SK-N-DZ (cell line): Measurements from ENCODE around the gene AGBL3.

Experiments used
- DNase-seq: peaks from one replicate; pipeline ENCODE4 v3.0.0-alpha.2; 2015; ENCODE audit warnings: low spot score

Gene AGBL3

DNA sequence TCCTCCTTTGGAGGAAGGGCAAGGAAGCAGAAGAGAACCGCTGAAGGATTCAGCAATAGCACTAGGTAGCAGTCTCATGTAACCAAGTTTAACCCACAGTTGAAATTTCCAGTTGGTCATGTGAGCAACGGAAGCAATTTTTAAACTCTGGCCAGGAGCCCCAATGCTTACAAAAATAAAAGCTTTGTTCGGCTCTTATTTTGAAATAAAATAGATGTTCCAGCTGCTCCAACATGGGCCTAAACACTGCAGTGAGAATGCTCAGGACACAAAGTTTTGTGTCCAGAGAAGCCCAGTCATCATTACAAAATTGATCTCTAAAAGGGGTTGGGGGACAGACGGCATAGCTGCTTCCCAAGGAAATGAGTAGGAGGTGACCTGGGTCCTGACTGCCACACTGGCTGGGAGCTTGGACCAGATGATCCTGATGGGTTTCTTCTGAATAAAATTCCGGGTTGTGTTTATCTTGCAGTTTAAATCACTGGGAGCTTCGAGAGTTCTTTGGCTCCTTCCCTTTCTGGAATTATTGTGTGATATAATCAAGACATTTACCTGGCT lies 161.1 kb downstream of the AGBL3 start:
- DNase-seq = no peak

DNA sequence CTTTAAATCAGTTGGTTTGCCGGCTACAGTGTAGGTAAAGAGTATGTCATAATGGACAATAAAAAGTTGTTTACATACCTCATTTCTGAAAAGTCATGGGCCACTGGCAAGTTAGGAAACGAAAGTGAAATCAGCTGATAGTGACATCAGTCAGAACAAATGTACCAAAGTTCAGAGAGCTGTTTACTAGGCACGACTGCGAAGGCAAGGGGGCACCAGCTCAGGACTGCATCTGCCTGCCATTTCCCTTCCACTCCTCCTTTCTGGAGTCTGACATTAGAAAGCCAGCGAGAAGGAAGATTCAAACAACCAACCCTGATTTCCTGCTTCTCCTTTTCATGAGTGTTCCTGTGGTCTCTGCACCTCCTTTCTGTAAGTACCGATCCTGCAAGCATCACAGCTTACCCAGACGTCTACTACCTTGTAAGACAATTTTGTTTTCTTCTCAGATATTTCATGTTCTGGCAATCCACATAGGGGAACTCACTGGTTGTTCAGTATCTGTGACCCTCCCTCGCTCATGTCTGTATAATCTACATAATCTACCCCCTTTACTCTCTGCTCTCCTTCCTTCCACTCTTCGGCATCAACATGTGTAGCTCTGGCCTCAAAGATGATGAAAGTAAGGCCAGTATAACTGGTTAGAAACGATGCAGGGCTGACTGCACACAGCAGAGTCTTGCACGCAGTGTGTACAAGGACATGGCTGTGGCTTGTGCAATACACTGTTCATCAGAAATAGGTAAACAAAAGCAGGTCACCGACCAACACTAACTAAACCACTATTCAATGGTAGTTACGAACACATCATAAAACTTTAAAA lies 161.8 kb downstream of the AGBL3 start, which contains the start of gene TMEM140:
Gene TMEM140 (plus strand): TSS at position 174 of the 823 bp plus-strand sequence. CDS start 16,370 bp downstream, outside the sequence.
- no peak for DNase-seq

DNA sequence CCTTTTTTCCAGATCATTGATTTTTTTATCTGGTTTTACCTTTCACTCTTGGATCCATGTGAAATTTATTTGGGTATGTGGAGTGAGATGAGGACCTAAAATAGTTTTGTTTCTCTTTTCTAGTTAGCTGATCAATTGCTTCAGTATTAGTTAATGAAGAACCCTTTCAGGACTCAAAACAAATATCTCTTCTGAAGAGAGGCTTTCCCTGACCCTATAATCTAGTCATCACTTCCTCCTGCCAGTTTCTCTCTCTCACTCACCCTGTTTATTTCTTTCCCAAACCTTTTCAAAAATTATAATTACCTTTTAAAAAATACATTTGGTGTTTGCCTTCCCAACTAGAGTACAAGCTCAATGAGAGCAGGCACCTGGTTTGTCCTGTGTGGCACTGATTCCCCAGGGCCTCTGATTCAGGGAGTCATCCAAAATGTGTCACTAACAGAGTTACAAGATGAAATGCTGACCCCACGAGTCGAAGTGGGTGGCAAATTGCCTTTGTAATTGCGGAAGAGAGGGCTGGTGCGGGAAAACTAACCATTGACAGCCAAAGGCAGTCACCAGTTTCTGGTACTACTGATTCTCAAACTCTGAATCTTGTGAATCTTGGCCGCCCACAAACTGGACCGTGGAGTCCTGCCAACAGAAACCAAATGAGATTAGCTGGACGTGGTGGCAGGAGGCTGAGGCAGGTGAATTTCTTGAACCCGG lies 163.9 kb downstream of the AGBL3 start:
- DNase-seq = no peak

DNA sequence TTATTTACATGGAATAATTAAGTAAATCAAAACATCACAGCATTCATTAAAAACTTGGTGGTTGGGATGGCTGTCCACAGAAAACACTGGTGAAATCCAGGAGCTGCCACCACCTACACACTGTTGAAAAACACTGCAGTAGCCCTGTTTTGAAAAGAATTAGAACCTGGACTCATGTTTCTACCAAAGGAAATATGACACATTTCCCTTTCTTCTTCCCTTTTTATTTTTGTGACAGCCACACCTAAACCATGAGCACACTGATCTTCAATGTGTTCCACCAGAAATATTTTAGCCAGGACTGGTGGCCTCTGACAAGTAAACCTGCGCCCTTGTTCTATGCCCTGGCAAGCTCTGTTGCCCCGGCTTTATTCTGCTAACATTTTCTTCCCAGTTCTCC lies 164.8 kb downstream of the AGBL3 start:
- no peak for DNase-seq

DNA sequence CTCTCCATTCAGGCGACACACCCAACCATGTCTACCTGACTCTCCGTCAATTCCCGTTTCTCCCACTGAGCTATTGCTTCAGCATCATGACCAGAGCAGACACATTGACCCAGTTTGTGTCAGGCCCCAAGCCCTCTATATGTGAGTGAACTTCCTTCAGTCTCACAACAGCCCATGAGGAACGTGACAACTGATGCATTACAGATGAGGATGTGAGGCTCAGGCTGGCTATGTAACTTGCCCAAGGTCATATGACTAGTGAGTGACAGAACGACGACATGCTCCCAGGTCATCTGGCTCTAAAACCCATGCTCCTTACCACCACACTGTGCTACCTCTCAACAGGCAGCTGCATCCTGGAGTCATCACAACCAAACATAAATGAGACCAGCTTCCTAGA lies 165.2 kb downstream of the AGBL3 start:
- no peak for DNase-seq

DNA sequence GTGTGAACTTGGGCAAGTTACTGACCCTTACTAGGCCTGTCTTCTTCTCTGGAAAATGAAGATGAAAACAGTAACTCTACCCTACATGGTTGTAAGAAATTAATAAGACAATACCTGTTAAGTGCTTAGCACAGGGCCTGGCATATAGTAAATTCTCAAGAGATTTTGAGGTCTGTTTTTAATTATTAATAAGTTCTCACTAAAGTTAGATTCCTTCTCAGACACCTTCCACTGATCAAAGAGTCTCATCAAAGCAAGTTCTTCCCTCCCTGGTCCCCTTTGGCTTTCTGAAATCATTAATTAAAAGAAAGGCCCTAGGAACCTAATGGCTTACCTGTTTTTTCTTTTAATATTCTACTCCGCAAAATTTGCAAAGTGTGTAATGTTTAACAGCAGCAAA lies 166.1 kb downstream of the AGBL3 start:
- DNase-seq = no peak

DNA sequence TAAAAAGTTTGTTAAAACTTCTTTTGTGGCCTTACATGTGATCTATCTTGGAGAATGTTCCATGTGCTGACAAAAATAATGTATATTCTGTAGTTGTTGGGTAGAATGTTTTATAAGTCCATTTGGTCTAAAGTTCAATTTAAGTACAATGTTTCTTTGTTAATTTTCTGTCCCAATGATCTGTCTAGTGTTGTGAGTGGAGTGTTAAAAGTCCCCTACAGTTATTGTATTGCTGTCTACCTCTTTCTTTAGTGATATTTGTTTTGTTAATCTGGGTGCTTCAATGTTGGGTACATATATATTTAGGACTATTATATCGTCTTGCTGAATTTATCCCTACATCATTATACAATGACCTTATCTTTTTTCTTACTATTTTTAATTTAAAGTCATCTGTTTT lies 168.4 kb downstream of the AGBL3 start:
- DNase-seq = no peak

DNA sequence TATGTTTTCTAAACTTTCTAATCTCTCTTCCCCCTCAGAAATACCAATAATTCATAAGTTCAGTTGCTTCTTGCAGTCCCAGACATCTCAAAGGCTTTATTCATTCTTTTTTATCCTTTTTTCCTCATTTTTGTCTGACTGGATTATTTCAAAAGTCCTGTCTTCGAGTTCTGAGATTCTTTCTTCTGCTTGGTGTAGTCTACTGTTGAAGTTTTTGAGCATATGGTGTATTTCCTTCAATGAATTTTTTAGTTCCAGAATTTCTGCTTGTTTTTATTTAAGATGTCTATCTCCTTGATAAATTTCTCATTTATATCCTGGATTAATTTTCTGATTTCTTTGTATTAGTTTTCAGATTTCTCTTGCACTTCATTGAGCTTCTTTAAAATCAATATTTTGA lies 170.0 kb downstream of the AGBL3 start:
- no peak for DNase-seq

DNA sequence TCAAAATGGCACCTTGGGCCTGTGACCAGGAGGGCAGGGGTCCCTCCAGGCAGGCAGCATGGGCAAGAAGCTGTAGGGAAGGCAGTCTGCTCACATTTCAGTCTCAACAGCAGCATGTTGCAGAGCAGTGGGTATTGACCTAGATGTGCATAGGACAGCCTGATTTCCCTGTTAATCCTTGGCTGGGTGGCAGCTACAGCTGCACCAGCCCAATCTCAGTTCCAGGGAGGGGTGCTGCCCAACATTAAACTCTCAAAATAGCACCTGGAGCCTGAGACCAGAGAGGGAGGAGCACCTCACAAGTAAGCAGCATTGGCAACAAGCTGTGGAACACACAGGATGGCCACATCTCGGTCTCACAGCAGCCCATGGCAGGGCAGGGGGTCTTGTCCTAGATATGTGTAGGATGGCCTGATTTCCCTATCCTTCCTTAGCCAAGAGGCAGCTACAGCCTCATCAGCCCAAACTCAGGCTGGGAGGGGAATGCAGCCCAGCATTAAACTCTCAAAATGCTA lies 171.9 kb downstream of the AGBL3 start:
- no peak for DNase-seq

DNA sequence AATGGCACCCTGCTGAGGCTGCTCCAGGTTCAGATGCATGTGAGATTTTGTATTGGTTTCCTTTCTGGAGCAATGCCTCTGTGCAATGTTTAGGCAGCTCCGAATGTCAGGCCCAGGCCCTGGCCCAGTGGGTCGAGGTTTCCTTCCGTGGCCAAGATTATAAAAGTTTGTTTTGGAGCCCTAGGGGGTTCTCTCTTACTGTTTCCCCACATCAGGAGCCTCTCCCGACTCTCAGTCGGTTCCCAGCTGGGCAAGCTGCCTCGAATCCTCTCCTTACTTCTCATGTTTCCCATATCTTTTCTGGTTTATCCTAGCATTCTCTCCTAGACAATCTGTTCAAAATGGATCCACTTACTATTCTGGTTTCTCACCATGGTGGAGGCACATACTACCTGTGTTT lies 172.6 kb downstream of the AGBL3 start:
- DNase-seq = no peak

DNA sequence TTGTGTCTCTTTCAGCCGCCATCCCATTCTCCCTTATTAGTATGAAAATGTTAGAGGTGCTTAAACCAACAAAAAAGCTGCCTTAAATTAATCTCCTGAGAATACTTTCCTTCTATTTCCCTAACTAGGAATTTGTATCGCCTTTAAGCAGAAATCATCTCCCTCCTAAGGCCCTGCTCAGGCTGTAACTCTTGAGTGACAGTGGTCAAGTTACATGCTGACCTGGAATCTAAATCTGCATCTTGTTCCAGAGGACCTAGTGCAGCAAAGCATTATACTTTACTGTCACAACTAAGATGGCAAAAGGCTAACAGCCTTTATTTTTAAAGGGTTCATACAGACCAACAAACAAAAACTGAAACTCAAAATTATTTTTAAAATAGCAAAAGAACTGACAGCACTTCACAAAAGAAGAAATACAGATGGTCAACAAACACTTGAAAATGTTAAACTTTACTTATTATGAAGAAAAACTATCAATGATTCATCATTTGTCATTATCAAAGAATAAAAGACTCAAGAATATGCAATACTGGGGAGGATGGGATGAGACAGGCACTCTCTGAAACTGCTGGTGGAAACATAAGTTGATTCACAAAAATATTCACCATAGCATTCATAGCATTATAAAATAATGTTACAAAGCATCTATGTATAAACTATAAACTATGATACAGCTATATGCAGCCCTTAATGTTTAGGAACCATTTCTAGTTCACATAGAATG lies 173.2 kb downstream of the AGBL3 start:
- DNase-seq = no peak

DNA sequence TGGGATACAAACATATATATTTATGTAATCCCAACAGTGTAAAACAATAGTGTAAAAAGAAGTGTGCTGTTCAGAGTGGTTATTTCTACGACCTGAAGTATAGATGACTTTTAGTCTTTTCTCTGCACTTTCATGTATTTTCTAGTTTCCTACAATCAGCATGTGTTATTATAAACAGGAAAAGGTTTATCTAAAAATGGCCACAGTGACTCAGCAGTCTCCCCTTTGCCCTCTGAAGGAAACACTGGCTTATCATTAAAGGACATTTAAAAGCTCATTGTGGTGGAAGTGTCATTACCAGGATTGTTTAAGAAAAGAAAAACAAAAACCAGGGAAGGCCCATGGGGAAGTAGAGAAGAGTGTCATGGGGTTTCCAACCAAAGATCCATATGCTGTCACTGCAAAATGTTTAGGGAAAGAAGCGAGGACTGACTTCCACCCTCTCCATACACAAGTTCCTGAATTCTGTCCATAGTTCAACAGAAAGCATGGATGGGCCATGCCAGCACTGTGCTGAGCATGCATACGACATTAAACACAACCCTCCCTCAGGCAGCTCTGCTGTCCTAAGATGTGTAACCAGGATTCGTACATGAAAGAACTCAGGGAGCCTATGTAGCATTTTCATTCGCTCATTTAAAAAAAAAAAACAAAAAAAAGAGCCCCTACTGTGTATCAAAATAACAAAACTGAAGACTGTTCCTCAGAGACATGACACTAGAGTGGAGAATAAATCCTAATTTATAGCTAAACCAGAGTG lies 174.0 kb downstream of the AGBL3 start:
- DNase-seq = no peak

DNA sequence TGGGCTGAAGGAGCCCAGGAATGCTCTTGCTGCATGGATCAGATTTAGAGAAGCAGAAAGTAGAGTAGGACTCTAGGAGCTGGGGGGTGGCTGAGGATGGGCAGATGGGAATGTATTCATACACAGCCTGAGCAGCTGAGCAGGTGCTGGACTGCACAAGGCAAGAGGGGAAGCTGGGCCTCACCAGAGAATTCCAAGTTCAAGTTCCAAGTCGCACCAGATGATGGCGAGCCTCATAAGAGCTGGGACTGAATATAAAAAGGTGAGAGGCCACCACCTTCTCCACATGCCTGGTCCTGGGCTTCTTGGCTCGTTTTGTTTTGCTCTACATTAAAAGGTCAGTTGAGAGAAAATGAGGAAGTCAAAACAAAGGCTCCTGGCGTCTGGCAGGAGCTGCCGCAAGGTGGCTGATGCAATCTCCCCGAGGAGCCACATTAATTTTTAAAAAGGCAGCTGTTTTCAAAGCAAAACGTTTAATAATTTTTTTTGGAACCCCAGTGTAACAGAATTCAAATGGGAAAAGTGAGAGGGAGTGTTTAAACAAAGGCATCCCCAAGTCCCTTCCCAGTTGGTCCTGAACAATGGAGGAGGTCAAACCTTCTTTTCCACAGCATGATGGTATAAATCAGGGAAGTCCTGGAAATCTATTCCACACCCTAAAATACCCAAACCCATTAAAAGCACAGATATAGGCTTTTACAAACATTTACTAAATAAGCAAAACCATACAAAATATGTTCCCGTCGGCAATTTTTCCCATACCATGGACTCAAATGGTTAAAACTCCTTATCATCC lies 174.7 kb downstream of the AGBL3 start:
- no peak for DNase-seq

DNA sequence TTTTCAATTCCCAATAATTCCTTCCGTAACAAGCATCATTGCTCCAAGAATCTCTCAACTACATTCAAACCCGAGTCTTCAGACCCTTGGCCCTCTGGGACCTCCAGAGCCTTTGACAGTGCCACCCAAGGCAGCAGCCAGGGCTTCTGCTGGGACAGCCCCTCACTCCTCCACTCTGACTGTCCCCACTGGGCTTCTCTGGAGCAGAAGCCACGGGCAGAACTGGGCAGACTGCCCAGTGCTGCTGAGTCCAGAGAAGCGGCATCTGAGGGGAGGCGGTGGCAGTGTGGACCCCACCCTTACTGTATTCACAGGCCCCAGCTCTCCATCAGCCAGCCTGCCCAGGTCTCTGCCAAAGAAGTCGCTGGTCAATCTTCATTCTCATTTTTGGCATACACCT lies 175.4 kb downstream of the AGBL3 start:
- no peak for DNase-seq

DNA sequence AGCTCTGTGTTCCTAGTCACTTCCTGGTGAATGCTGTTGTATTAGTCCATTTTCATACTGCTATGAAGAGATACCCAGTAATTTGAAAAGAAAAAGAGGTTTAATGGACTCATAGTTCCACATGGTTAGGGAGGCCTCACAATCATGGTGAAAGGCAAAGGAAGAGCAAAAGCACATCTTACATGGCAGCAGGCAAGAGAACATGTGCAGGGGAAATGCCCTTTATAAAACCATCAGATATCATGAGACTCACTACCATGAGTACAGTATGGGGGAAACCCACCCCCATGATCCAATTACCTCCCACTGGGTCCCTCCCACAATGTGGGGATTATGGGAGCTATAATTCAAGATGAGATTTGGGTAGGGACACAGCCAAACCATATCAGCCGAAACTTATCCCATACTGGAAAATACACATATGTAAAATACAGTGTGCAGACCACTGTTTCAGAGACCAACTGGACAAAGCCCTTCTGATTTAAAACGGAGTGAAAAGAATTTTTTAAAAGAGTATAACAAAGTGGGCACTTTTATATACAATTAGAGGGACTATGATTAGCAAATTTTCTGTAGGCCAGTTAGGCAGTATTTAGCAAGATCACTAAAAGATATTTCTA lies 176.2 kb downstream of the AGBL3 start:
- DNase-seq = no peak

DNA sequence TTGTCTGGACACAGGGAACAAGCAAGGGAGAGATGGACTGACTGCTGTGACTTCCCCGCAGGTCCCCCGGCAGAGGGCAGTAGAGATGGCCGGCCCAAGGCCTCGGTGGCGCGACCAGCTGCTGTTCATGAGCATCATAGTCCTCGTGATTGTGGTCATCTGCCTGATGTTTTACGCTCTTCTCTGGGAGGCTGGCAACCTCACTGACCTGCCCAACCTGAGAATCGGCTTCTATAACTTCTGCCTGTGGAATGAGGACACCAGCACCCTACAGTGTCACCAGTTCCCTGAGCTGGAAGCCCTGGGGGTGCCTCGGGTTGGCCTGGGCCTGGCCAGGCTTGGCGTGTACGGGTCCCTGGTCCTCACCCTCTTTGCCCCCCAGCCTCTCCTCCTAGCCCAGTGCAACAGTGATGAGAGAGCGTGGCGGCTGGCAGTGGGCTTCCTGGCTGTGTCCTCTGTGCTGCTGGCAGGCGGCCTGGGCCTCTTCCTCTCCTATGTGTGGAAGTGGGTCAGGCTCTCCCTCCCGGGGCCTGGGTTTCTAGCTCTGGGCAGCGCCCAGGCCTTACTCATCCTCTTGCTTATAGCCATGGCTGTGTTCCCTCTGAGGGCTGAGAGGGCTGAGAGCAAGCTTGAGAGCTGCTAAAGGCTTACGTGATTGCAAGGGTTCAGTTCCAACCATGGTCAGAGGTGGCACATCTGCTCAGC lies 178.2 kb downstream of the AGBL3 start:
- DNase-seq = no peak

DNA sequence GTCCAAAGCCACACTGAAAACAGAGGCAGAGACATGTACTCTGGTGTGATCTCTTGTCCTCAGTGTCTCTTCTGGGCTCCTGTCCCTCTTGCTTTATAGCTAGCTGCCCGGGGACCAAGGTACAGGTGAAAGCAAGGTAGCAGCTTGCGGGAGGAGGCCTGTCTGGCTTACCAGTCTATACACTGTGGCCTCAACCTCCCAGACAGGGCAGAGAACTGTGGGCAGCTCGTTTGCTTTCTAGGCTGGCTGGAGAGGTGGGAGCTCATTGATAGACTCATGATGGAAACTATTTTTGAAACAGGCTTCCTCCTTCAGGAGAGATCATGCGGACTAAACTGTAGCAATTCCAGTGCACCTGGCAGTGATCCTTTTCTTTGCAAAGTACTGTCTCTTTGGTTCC lies 179.6 kb downstream of the AGBL3 start:
- no peak for DNase-seq

DNA sequence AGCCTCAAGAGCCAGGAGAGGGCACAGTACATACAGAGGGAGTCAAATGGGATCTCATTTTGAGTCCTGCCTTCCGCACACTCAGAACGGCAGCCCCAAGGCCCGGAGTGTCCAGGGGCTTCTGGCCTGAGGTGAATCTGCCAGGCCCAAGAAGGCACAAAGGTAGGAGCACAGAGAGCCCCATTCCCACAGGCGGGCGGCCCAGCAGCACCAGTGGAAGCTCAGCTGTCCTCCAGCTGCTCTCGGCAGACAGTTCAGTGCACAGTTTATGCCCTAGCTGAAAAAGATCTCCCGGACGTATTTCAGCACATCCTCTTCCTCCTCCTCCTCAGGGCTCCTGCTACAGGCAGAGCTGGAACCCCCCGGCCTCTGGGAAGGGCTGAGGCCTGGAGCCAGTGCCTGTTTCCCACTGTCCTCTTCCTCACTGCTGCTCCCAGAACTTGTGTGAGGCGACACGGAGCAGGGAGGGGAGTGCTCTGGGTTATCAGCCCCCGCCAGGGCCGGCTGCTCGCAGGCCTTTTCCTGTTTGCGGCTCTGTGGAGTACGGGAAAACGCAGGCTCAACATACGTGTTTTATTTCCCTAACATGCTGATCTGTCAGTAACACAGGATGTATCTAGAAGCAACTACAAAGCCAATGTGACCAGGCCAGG lies 180.2 kb downstream of the AGBL3 start:
- DNase-seq = no peak
